ENCODE results near the gene UNC13D. TPM values are rescaled to one million over a fixed set of nuclear protein-coding genes. Genes with fewer than 3 reads are reported as not detected.
A peak's percentile ranks its signal among the peaks of the same experiment; 100 is the strongest.

UNC13D gene
- total and polyA plus RNA-seq, 4 experiments from 2014 or later: 39.6 to 171 (median 120) TPM

- H3K27me3 ChIP-seq (ENCODE audit: insufficient read depth, low read length): no peaks in the 10 kb centered on the region
- no peaks in the 10 kb centered on the region for H3K9me3 ChIP-seq (ENCODE audit: control insufficient read depth in 1 of 2, low read length in 2 of 2)
- ChIA-PET CTCF (ENCODE audit: partially characterized antibody) (no interaction called here), POLR2A (ENCODE audit: partially characterized antibody) (no interaction called here)
- H3K27ac ChIP-seq (ENCODE audit: low read depth, low read length): no peak overlapping the region
- no peak overlapping the region for H3K4me3 Mint-ChIP-seq
- H3K27ac Mint-ChIP-seq: peak overlapping the region in 5 of 7 donors; percentile 17 to 72 (median 48)
- no peaks in the 10 kb centered on the region for H3K4me1 ChIP-seq (ENCODE audit: insufficient read depth, low read length)
- peaks cover 30% of the 10 kb centered on the region for H3K36me3 ChIP-seq (ENCODE audit: insufficient read depth, low read length)
- no peak overlapping the region for H3K4me3 ChIP-seq (ENCODE audit: low read length in 2 of 2)
- no peaks in the 10 kb centered on the region for H3K27me3 Mint-ChIP-seq
- intact Hi-C loops (cut with micrococcal nuclease): no loop called here
- peaks cover 0 to 21% of the 10 kb centered on the region in 2 donors for H3K36me3 Mint-ChIP-seq
- H3K9me3 Mint-ChIP-seq: no peaks in the 10 kb centered on the region
- peaks cover 2 to 14% (median 5%) of the 10 kb centered on the region in 4 donors for H3K4me1 Mint-ChIP-seq
- DNase-seq: no peak
Measured at GRCh38 chr17:75807861-75808260, 36.3 kb downstream of the UNC13D start.

GRCh38 chr17:75806822-75807500 lies 37.2 kb downstream of the UNC13D start:
- H3K36me3 Mint-ChIP-seq: peaks cover 0 to 15% of the 10 kb centered on the region in 2 donors
- no peak overlapping the region for H3K27ac ChIP-seq (ENCODE audit: low read depth, low read length)
- intact Hi-C loops (cut with micrococcal nuclease): no loop called here
- CTCF ChIA-PET (ENCODE audit: partially characterized antibody): interaction anchor here (0.6 kb wide), 1 partner anchor 378 kb away, joined by 3 read pairs; no protein-coding TSS in a partner anchor
- peaks cover 2 to 14% (median 5%) of the 10 kb centered on the region in 4 donors for H3K4me1 Mint-ChIP-seq
- DNase-seq: no peak
- POLR2A ChIA-PET (ENCODE audit: partially characterized antibody): no interaction called here
- no peak overlapping the region for H3K4me3 Mint-ChIP-seq
- no peaks in the 10 kb centered on the region for H3K9me3 ChIP-seq (ENCODE audit: control insufficient read depth in 1 of 2, low read length in 2 of 2)
- no peaks in the 10 kb centered on the region for H3K9me3 Mint-ChIP-seq
- H3K36me3 ChIP-seq (ENCODE audit: insufficient read depth, low read length): peaks cover 21% of the 10 kb centered on the region
- H3K27me3 Mint-ChIP-seq: no peaks in the 10 kb centered on the region
- no peaks in the 10 kb centered on the region for H3K4me1 ChIP-seq (ENCODE audit: insufficient read depth, low read length)
- H3K4me3 ChIP-seq (ENCODE audit: low read length in 2 of 2): no peak overlapping the region
- H3K27me3 ChIP-seq (ENCODE audit: insufficient read depth, low read length): no peaks in the 10 kb centered on the region
- H3K27ac Mint-ChIP-seq: peak overlapping the region in 1 of 7 donors; percentile 18

- Mint-ChIP-seq H3K4me1 (peaks cover 5 to 14% (median 7%) of the 10 kb centered on the region in 4 donors), H3K4me3 (no peak overlapping the region), H3K27me3 (no peaks in the 10 kb centered on the region), H3K27ac (no peak overlapping the region), H3K36me3 (peaks cover 7 to 13% of the 10 kb centered on the region in 2 donors), H3K9me3 (no peaks in the 10 kb centered on the region)
- POLR2A ChIA-PET (ENCODE audit: partially characterized antibody): interaction anchor here (1.0 kb wide), 1 partner anchor 24 kb away, joined by 3 read pairs; no protein-coding TSS in a partner anchor
- CTCF ChIA-PET (ENCODE audit: partially characterized antibody): interaction anchor here (1.3 to 1.4 kb wide), 2 partner anchors 14 to 50 kb away, joined by 3 to 4 read pairs; no protein-coding TSS in a partner anchor
- no peak overlapping the region for H3K27ac ChIP-seq (ENCODE audit: low read depth, low read length)
- H3K4me3 ChIP-seq (ENCODE audit: low read length in 2 of 2): no peak overlapping the region
- no peaks in the 10 kb centered on the region for H3K27me3 ChIP-seq (ENCODE audit: insufficient read depth, low read length)
- H3K4me1 ChIP-seq (ENCODE audit: insufficient read depth, low read length): no peaks in the 10 kb centered on the region
- no peak for DNase-seq
- intact Hi-C loops (cut with micrococcal nuclease): no loop called here
- H3K9me3 ChIP-seq (ENCODE audit: control insufficient read depth in 1 of 2, low read length in 2 of 2): no peaks in the 10 kb centered on the region
- H3K36me3 ChIP-seq (ENCODE audit: insufficient read depth, low read length): peaks cover 8% of the 10 kb centered on the region
Measured at GRCh38 chr17:75803883-75804282, 40.3 kb downstream of the UNC13D start.

- ChIA-PET CTCF (ENCODE audit: partially characterized antibody) (interaction anchor here (0.8 to 1.5 kb wide), 3 partner anchors 8 to 73 kb away, joined by 3 to 5 read pairs (median 3); no protein-coding TSS in a partner anchor), POLR2A (ENCODE audit: partially characterized antibody) (interaction anchor here (0.6 to 1.1 kb wide), 3 partner anchors 9 to 27 kb away, joined by 3 read pairs; no protein-coding TSS in a partner anchor)
- H3K9me3 ChIP-seq (ENCODE audit: control insufficient read depth in 1 of 2, low read length in 2 of 2): no peaks in the 10 kb centered on the region
- peaks cover 17% of the 10 kb centered on the region for H3K36me3 ChIP-seq (ENCODE audit: insufficient read depth, low read length)
- Mint-ChIP-seq H3K27ac (peak overlapping the region in 2 of 7 donors; percentile 29 to 54), H3K9me3 (no peaks in the 10 kb centered on the region), H3K4me1 (peaks cover 9 to 13% (median 10%) of the 10 kb centered on the region in 4 donors), H3K36me3 (peaks cover 11 to 31% of the 10 kb centered on the region in 2 donors), H3K4me3 (no peak overlapping the region), H3K27me3 (no peaks in the 10 kb centered on the region)
- H3K4me3 ChIP-seq (ENCODE audit: low read length in 2 of 2): no peak overlapping the region
- DNase-seq: no peak
- no peaks in the 10 kb centered on the region for H3K27me3 ChIP-seq (ENCODE audit: insufficient read depth, low read length)
- intact Hi-C loops (cut with micrococcal nuclease): no loop called here
- H3K27ac ChIP-seq (ENCODE audit: low read depth, low read length): no peak overlapping the region
- no peaks in the 10 kb centered on the region for H3K4me1 ChIP-seq (ENCODE audit: insufficient read depth, low read length)
Measured at GRCh38 chr17:75799402-75799801, 44.8 kb downstream of the UNC13D start.

- H3K27ac Mint-ChIP-seq: peak overlapping the region in 2 of 7 donors; percentile 10 to 80
- peaks cover 10% of the 10 kb centered on the region for H3K4me1 ChIP-seq (ENCODE audit: insufficient read depth, low read length)
- no peak for DNase-seq
Measured at GRCh38 chr17:75795820-75796607, 48.2 kb downstream of the UNC13D start.

GRCh38 chr17:75793460-75793859 lies 50.7 kb downstream of the UNC13D start:
- Mint-ChIP-seq H3K27me3 (no peaks in the 10 kb centered on the region), H3K4me3 (no peak overlapping the region), H3K27ac (peak overlapping the region in 3 of 7 donors; percentile 8 to 59 (median 33)), H3K36me3 (peaks cover 23 to 43% of the 10 kb centered on the region in 2 donors), H3K9me3 (no peaks in the 10 kb centered on the region), H3K4me1 (peaks cover 9 to 23% (median 20%) of the 10 kb centered on the region in 4 donors)
- Histone ChIP-seq H3K27me3 (ENCODE audit: insufficient read depth, low read length) (no peaks in the 10 kb centered on the region), H3K27ac (ENCODE audit: low read depth, low read length) (no peak overlapping the region), H3K4me3 (ENCODE audit: low read length in 2 of 2) (no peak overlapping the region), H3K4me1 (ENCODE audit: insufficient read depth, low read length) (peaks cover 10% of the 10 kb centered on the region), H3K9me3 (ENCODE audit: control insufficient read depth in 1 of 2, low read length in 2 of 2) (no peaks in the 10 kb centered on the region), H3K36me3 (ENCODE audit: insufficient read depth, low read length) (peaks cover 21% of the 10 kb centered on the region)
- POLR2A ChIA-PET (ENCODE audit: partially characterized antibody): interaction anchor here (1.4 kb wide), 1 partner anchor 34 kb away, joined by 3 read pairs; no protein-coding TSS in a partner anchor
- CTCF ChIA-PET (ENCODE audit: partially characterized antibody): interaction anchor here (1.5 kb wide), 1 partner anchor 40 kb away, joined by 3 read pairs; no protein-coding TSS in a partner anchor
- DNase-seq: no peak
- intact Hi-C loops (cut with micrococcal nuclease): no loop called here

More at GRCh38 chr17:75795820-75796607, 48.2 kb downstream of the UNC13D start:
- ChIA-PET CTCF (ENCODE audit: partially characterized antibody) (interaction anchor here (0.6 to 2.1 kb wide), 5 partner anchors 30 to 191 kb away, joined by 3 to 6 read pairs (median 4); partner anchors contain the start of genes GALK1 and TRIM65), POLR2A (ENCODE audit: partially characterized antibody) (interaction anchor here (1.2 to 3.7 kb wide), 7 partner anchors 10 to 59 kb away, joined by 3 to 16 read pairs (median 7); partner anchors contain the start of genes UNK and WBP2)
- no peaks in the 10 kb centered on the region for H3K27me3 ChIP-seq (ENCODE audit: insufficient read depth, low read length)
- no peak overlapping the region for H3K4me3 ChIP-seq (ENCODE audit: low read length in 2 of 2)
- Mint-ChIP-seq H3K9me3 (no peaks in the 10 kb centered on the region), H3K4me3 (no peak overlapping the region), H3K4me1 (peaks cover 9 to 22% (median 19%) of the 10 kb centered on the region in 4 donors), H3K36me3 (peaks cover 27 to 51% of the 10 kb centered on the region in 2 donors), H3K27me3 (no peaks in the 10 kb centered on the region)
- H3K9me3 ChIP-seq (ENCODE audit: control insufficient read depth in 1 of 2, low read length in 2 of 2): no peaks in the 10 kb centered on the region
- H3K36me3 ChIP-seq (ENCODE audit: insufficient read depth, low read length): peaks cover 30% of the 10 kb centered on the region
- intact Hi-C loops (cut with micrococcal nuclease): loop anchor here (1.0 kb wide), 1 partner anchor 21 kb away; no protein-coding TSS in a partner anchor
- H3K27ac ChIP-seq (ENCODE audit: low read depth, low read length): no peak overlapping the region
